RWPE2 (cell line): Measurements from ENCODE around the gene LORICRIN.
A peak's percentile ranks its signal among the peaks of the same experiment; 100 is the strongest.

Source experiments
- ATAC-seq: fragments of 200-7000 bp; cut with Tn5 transposase; 3 replicates; pipeline ENCODE4 v1.9.1; 2021; ENCODE audit warnings: low read depth
- DNase-seq: peaks from one replicate; pipeline ENCODE4 v3.0.0-alpha.2; 2020; ENCODE audit warnings: low spot score
- H3K27ac ChIP-seq: fragments of 450-650 bp; 2 replicates; pipeline ENCODE4 v1.5.1; 2017; ENCODE audit warnings: mild to moderate bottlenecking; ENCODE audit not compliant: poor library complexity, severe bottlenecking
- H3K27me3 ChIP-seq: fragments of 250-450 bp; sonication (Bioruptor Pico); 2 replicates; pipeline ENCODE4 v1.5.1; 2021; ENCODE audit warnings: mild to moderate bottlenecking, moderate library complexity; ENCODE audit not compliant: insufficient read depth, poor library complexity, severe bottlenecking
- H3K36me3 ChIP-seq: fragments of 250-450 bp; sonication (Bioruptor Pico); 2 replicates; pipeline ENCODE4 v1.5.1; 2020; ENCODE audit warnings: low read depth, mild to moderate bottlenecking, moderate library complexity
- H3K4me1 ChIP-seq: fragments of 250-450 bp; sonication (Bioruptor Pico); 2 replicates; pipeline ENCODE4 v1.5.1; 2021; ENCODE audit warnings: mild to moderate bottlenecking, moderate library complexity; ENCODE audit not compliant: insufficient read depth, poor library complexity, severe bottlenecking
- H3K4me3 ChIP-seq: fragments of 250-450 bp; sonication (Bioruptor Pico); 2 replicates; pipeline ENCODE4 v1.5.1; 2021; ENCODE audit warnings: mild to moderate bottlenecking, moderate library complexity; ENCODE audit not compliant: severe bottlenecking
- H3K9me3 ChIP-seq: fragments of 250-450 bp; sonication (Bioruptor Pico); 2 replicates; pipeline ENCODE4 v1.5.1; 2021; ENCODE audit warnings: mild to moderate bottlenecking, moderate library complexity; ENCODE audit not compliant: severe bottlenecking
- TF ChIP-seq, protein P1 (sequence below): fragments of 450-650 bp; IDR thresholded peaks from one replicate; pipeline ENCODE4 v1.5.1; 2017; ENCODE audit warnings: mild to moderate bottlenecking, moderate library complexity; ENCODE audit not compliant: poor library complexity, severe bottlenecking

LORICRIN gene

DNA sequence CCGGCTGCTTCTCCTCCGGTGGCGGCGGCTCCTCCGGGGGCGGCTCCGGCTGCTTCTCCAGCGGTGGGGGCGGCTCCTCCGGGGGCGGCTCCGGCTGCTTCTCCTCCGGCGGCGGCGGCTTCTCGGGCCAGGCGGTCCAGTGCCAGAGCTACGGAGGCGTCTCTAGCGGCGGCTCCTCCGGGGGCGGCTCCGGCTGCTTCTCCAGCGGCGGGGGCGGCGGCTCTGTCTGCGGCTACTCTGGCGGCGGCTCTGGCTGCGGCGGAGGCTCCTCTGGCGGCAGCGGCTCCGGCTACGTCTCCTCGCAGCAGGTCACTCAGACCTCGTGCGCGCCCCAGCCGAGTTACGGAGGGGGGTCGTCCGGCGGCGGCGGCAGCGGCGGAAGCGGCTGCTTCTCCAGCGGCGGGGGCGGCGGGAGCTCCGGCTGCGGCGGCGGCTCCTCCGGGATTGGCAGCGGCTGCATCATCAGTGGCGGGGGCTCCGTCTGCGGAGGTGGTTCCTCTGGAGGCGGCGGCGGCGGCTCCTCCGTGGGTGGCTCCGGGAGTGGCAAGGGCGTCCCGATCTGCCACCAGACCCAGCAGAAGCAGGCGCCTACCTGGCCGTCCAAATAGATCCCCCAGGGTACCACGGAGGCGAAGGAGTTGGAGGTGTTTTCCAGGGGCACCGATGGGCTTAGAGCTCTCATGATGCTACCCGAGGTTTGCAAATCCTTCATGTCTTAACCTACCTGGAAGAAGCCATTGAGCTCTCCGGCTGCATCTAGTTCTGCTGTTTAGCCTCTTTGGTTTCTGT is 2.0 kb downstream of the LORICRIN start:
- ATAC-seq (peak; percentile 67), DNase-seq (no peak)
- peaks cover 69% of the 10 kb centered on the region for H3K27me3 ChIP-seq
- no peaks in the 10 kb centered on the region for H3K4me1 ChIP-seq
- TF ChIP-seq, protein P1, sequence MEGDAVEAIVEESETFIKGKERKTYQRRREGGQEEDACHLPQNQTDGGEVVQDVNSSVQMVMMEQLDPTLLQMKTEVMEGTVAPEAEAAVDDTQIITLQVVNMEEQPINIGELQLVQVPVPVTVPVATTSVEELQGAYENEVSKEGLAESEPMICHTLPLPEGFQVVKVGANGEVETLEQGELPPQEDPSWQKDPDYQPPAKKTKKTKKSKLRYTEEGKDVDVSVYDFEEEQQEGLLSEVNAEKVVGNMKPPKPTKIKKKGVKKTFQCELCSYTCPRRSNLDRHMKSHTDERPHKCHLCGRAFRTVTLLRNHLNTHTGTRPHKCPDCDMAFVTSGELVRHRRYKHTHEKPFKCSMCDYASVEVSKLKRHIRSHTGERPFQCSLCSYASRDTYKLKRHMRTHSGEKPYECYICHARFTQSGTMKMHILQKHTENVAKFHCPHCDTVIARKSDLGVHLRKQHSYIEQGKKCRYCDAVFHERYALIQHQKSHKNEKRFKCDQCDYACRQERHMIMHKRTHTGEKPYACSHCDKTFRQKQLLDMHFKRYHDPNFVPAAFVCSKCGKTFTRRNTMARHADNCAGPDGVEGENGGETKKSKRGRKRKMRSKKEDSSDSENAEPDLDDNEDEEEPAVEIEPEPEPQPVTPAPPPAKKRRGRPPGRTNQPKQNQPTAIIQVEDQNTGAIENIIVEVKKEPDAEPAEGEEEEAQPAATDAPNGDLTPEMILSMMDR = no peak
- H3K27ac ChIP-seq = no peak overlapping the region
- peak overlapping the region; percentile 29 for H3K4me3 ChIP-seq
- no peaks in the 10 kb centered on the region for H3K9me3 ChIP-seq
- H3K36me3 ChIP-seq = no peaks in the 10 kb centered on the region

DNA sequence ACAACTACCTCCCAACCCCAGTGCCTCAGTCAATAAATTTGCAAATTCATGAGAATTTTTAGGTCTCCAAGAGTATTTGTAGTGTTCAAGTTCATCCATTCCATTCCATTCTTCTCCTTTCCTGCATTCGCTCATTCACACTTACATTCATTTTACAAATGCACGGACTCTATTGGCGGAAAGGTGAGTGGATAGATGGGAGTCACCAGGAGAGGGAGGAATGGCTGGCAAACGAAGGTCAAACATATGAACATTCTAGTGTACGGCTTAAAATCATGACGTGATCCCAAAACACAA is 2.5 kb downstream of the LORICRIN start:
- Histone ChIP-seq H3K27me3 (peaks cover 70% of the 10 kb centered on the region), H3K36me3 (no peaks in the 10 kb centered on the region), H3K9me3 (no peaks in the 10 kb centered on the region), H3K27ac (no peak overlapping the region), H3K4me1 (no peaks in the 10 kb centered on the region), H3K4me3 (no peak overlapping the region)
- ATAC-seq = no peak
- TF ChIP-seq, protein P1 = no peak
- DNase-seq = no peak

DNA sequence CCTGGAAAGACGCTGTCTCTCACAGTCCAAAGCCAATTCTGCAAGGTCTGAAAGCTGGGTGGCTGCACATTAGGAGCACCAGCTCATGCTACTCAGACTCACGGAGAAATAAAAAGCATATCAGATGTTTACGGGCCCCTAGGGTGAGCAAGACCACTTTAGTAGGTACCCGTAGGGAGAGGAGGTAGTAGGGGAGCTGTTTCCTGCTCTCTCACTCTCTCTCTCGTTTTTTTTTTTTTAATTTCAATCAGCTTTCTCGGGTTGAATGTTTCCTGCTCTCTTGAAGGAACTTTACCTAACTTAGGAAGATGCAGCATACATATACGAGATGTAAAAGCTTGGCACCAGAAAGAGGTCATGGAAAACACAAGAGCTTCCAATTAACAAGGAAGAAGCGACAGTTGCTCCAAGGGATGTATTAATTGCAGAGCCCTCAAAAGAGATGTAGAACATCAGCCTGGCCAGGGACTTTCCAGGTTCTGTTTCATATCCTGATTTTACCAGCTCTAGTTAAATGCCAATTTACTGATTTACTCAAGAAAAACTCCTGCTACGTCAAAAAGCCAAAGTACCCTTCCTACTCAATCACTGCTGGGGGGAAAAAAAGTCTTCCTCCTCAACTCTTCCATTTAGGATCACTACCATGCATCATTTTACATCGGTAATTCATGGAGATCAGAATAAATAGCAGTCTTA is 3.1 kb downstream of the LORICRIN start:
- ATAC-seq = no peak
- Histone ChIP-seq H3K4me1 (no peaks in the 10 kb centered on the region), H3K9me3 (no peaks in the 10 kb centered on the region), H3K27ac (no peak overlapping the region), H3K36me3 (no peaks in the 10 kb centered on the region), H3K4me3 (no peak overlapping the region), H3K27me3 (peaks cover 76% of the 10 kb centered on the region)
- no peak for DNase-seq
- TF ChIP-seq, protein P1 = no peak

DNA sequence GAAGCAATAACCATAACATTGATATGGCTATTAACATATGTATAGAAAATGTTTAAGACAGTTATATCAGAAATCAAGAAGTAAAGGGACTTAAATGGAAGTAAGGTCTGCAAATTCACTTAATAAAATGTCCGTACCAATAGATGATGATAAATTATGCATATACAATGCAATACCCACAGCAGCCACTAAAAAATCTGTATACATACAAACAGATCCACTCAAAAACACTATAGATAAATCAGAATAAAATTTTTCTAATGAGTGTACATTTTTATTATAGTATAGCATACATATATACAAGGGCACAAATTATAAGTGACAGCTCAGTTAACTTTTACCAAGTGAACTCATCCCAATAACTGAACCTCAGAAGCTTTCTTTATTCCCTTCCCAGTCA is 6.0 kb downstream of the LORICRIN start:
- ATAC-seq (no peak), DNase-seq (no peak)
- Histone ChIP-seq H3K27ac (no peak overlapping the region), H3K9me3 (no peaks in the 10 kb centered on the region), H3K36me3 (no peaks in the 10 kb centered on the region), H3K4me1 (no peaks in the 10 kb centered on the region), H3K4me3 (no peak overlapping the region), H3K27me3 (peaks cover 66% of the 10 kb centered on the region)
- TF ChIP-seq, protein P1 = peak; percentile 7

DNA sequence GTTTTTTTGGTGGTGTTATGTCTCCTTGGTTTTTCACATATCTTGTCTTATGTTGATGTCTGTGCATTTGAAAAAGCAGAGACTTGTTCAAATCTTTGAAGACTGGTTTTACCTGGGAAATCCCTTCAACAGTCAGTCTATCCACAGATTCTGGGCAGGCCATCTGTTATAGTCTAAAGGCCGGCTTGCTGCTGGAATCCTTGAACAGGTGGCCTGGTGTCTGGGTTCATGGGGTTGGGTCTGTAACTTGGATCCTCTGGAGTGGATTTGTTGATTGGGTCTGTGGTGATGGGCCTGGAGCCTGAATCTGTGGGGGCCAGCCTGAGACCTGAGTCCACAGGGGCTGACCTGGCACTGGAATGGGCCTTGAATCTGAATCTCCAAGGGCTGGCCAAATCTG is 12.2 kb downstream of the LORICRIN start:
- Histone ChIP-seq H3K4me1 (no peaks in the 10 kb centered on the region), H3K36me3 (no peaks in the 10 kb centered on the region), H3K4me3 (no peak overlapping the region), H3K27me3 (peaks cover 13% of the 10 kb centered on the region), H3K27ac (no peak overlapping the region), H3K9me3 (no peaks in the 10 kb centered on the region)
- ATAC-seq (no peak), DNase-seq (no peak)
- TF ChIP-seq, protein P1 = no peak
